Measurements from ENCODE around the gene WWOX.

Gene WWOX

GRCh38 chr16:78729687-78730086, 630.2 kb downstream of the WWOX start:
- no peak for DNase-seq (ENCODE audit: low read depth, low spot score)

GRCh38 chr16:78731785-78732184, 632.3 kb downstream of the WWOX start:
- DNase-seq (ENCODE audit: low read depth, low spot score): no peak

- no peak for DNase-seq (ENCODE audit: low read depth, low spot score)
Observed at GRCh38 chr16:78732696-78733095, 633.2 kb downstream of the WWOX start.

- no peak for DNase-seq (ENCODE audit: low read depth, low spot score)
Observed at GRCh38 chr16:78735337-78735736, 635.9 kb downstream of the WWOX start.

- no peak for DNase-seq (ENCODE audit: low read depth, low spot score)
Observed at GRCh38 chr16:78737630-78738029, 638.2 kb downstream of the WWOX start.

GRCh38 chr16:78738557-78738956, 639.1 kb downstream of the WWOX start:
- no peak for DNase-seq (ENCODE audit: low read depth, low spot score)

- DNase-seq (ENCODE audit: low read depth, low spot score): no peak
Observed at GRCh38 chr16:78740269-78740668, 640.8 kb downstream of the WWOX start.

GRCh38 chr16:78742501-78743283, 643.2 kb downstream of the WWOX start:
- DNase-seq (ENCODE audit: low read depth, low spot score): no peak

GRCh38 chr16:78743556-78743955, 644.1 kb downstream of the WWOX start:
- no peak for DNase-seq (ENCODE audit: low read depth, low spot score)

- DNase-seq (ENCODE audit: low read depth, low spot score): no peak
Observed at GRCh38 chr16:78744099-78744498, 644.6 kb downstream of the WWOX start.

- no peak for DNase-seq (ENCODE audit: low read depth, low spot score)
Observed at GRCh38 chr16:78744796-78745107, 645.3 kb downstream of the WWOX start.

- peak; percentile 8 for DNase-seq (ENCODE audit: low read depth, low spot score)
Observed at GRCh38 chr16:78745108-78746019, 645.9 kb downstream of the WWOX start.

- no peak for DNase-seq (ENCODE audit: low read depth, low spot score)
Observed at GRCh38 chr16:78746718-78747117, 647.3 kb downstream of the WWOX start.

- DNase-seq (ENCODE audit: low read depth, low spot score): no peak
Observed at GRCh38 chr16:78748220-78748929, 648.9 kb downstream of the WWOX start.

- no peak for DNase-seq (ENCODE audit: low read depth, low spot score)
Observed at GRCh38 chr16:78749745-78750268, 650.4 kb downstream of the WWOX start.

- no peak for DNase-seq (ENCODE audit: low read depth, low spot score)
Observed at GRCh38 chr16:78750611-78751010, 651.2 kb downstream of the WWOX start.

- no peak for DNase-seq (ENCODE audit: low read depth, low spot score)
Observed at GRCh38 chr16:78751601-78752000, 652.1 kb downstream of the WWOX start.

GRCh38 chr16:78754713-78755112, 655.3 kb downstream of the WWOX start:
- DNase-seq (ENCODE audit: low read depth, low spot score): no peak

GRCh38 chr16:78755751-78756661, 656.6 kb downstream of the WWOX start:
- DNase-seq (ENCODE audit: low read depth, low spot score): no peak

GRCh38 chr16:78759596-78759995, 660.1 kb downstream of the WWOX start:
- DNase-seq (ENCODE audit: low read depth, low spot score): no peak

GRCh38 chr16:78760611-78761010, 661.2 kb downstream of the WWOX start:
- DNase-seq (ENCODE audit: low read depth, low spot score): no peak
